OCI-LY3 (cell line): ENCODE results near the gene MIPOL1.
A peak's percentile ranks its signal among the peaks of the same experiment; 100 is the strongest.

Experiments used
- H2AFZ ChIP-seq: fragments of 200-600, 300-600 bp; shearing (Covaris generic); 2 replicates; pipeline ENCODE4 v1.6.0; 2014; ENCODE audit warnings: antibody characterized with exemption, low read depth, low read length
- H3K27ac ChIP-seq: fragments of 200-600, 300-600 bp; sonication (generic); 2 replicates; pipeline ENCODE4 v1.5.1; 2014; ENCODE audit warnings: mild to moderate bottlenecking, low read length, moderate library complexity, mixed read lengths
- H3K27me3 ChIP-seq: fragments of 200-600, 300-600 bp; sonication (generic); 2 replicates; pipeline ENCODE4 v1.6.1; 2014; ENCODE audit warnings: low read depth, low read length, mixed read lengths
- H3K36me3 ChIP-seq: fragments of 200-600, 300-600 bp; sonication (generic); replicated peaks from 2 replicates; pipeline ENCODE3; 2014; ENCODE audit warnings: low read depth, low read length, mixed read lengths
- H3K4me1 ChIP-seq: fragments of 300-600, 200-600 bp; sonication (generic); 2 replicates; pipeline ENCODE4 v1.6.1; 2014; ENCODE audit warnings: low read length, mixed read lengths
- H3K4me2 ChIP-seq: fragments of 200-600, 300-600 bp; sonication (generic); 2 replicates; pipeline ENCODE4 v1.6.1; 2014; ENCODE audit warnings: low read length, mixed read lengths
- H3K4me3 ChIP-seq: fragments of 300-600, 200-600 bp; sonication (generic); 2 replicates; pipeline ENCODE4 v1.5.1; 2014; ENCODE audit warnings: antibody characterized with exemption, mild to moderate bottlenecking, low read length, moderate library complexity
- H3K79me2 ChIP-seq: fragments of 300-600, 200-600 bp; shearing (Covaris generic); 2 replicates; pipeline ENCODE4 v1.6.1; 2014; ENCODE audit warnings: mild to moderate bottlenecking, low read length, mixed read lengths
- H3K9ac ChIP-seq: fragments of 300-600, 200-600 bp; shearing (Covaris generic); 2 replicates; pipeline ENCODE4 v1.6.0; 2014; ENCODE audit warnings: mild to moderate bottlenecking, low read length, moderate library complexity
- H3K9me3 ChIP-seq: fragments of 200-600, 300-600 bp; shearing (Covaris generic); 2 replicates; pipeline ENCODE4 v1.6.1; 2014; ENCODE audit warnings: low read length, mixed read lengths; ENCODE audit not compliant: insufficient read depth
- H4K20me1 ChIP-seq: fragments of 200-600, 300-600 bp; sonication (generic); 2 replicates; pipeline ENCODE4 v1.6.1; 2016; ENCODE audit warnings: low read length, mixed read lengths; ENCODE audit not compliant: insufficient read depth
- EZH2phosphoT487 ChIP-seq: fragments of 200-600 bp; shearing (Covaris generic); IDR thresholded peaks from 2 replicates; pipeline ENCODE4 v1.6.1; 2018; ENCODE audit warnings: antibody characterized with exemption, mixed run types, low read depth
- TF ChIP-seq, protein P1 (sequence below): fragments of 200-600, 300-600 bp; sonication (generic); IDR thresholded peaks from 2 replicates; pipeline ENCODE4 v1.5.1; 2014; ENCODE audit warnings: antibody characterized with exemption, low read length, low read depth

The MIPOL1 gene

DNA sequence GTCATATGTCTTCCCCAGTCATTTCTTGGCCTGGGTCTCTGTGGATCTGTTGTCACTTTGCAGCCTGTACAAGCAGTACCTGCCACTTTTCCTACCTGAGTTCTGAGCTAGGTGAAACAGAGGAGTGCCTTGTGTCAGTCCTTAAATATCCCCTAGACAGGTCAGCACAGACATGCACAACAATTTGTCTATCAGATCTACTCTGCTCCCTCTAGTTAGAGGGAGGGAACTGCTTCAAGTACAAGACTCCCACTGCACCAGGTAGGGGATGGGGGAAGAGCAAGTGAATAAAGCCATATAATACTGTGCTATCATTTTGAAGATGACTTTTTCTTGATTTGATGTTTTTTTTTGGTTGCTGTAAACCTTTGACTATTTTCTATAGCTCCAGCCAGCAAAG, 39.4 kb downstream of the MIPOL1 start:
- H2AFZ ChIP-seq, result no peak overlapping the region
- H3K4me3 ChIP-seq, result no peak overlapping the region
- H3K27ac ChIP-seq, result no peak overlapping the region
- no peak overlapping the region for H3K4me2 ChIP-seq
- H3K36me3 ChIP-seq, result no peaks in the 10 kb centered on the region
- H3K79me2 ChIP-seq, result no peaks in the 10 kb centered on the region
- H3K27me3 ChIP-seq, result no peaks in the 10 kb centered on the region
- no peaks in the 10 kb centered on the region for H4K20me1 ChIP-seq
- no peak overlapping the region for H3K9ac ChIP-seq
- H3K4me1 ChIP-seq, result no peaks in the 10 kb centered on the region
- TF ChIP-seq, protein P1, sequence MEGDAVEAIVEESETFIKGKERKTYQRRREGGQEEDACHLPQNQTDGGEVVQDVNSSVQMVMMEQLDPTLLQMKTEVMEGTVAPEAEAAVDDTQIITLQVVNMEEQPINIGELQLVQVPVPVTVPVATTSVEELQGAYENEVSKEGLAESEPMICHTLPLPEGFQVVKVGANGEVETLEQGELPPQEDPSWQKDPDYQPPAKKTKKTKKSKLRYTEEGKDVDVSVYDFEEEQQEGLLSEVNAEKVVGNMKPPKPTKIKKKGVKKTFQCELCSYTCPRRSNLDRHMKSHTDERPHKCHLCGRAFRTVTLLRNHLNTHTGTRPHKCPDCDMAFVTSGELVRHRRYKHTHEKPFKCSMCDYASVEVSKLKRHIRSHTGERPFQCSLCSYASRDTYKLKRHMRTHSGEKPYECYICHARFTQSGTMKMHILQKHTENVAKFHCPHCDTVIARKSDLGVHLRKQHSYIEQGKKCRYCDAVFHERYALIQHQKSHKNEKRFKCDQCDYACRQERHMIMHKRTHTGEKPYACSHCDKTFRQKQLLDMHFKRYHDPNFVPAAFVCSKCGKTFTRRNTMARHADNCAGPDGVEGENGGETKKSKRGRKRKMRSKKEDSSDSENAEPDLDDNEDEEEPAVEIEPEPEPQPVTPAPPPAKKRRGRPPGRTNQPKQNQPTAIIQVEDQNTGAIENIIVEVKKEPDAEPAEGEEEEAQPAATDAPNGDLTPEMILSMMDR, result no peak
- no peak for TF ChIP-seq EZH2phosphoT487
- no peaks in the 10 kb centered on the region for H3K9me3 ChIP-seq

DNA sequence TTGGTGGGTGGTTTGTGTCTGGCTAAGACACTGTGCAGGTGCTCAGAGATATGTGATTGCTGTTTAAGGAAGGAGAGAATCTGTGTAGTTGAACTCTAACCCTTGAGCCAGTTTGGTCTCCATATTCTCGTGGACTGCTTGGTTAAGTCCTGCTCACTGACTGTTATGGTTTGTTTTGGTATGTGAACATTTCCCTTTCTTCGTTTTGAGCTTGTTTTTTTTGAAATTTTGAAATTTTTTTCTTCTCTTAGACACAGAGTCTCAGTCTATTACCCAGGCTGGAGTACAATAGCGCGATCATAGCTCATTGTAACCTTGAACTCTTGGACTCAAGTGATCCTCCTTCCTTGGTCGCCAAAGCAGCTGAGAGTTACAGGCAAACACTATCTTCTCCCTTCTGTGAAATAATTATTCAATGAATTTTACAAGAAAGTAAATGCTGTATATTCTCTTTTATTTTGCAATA, 40.0 kb downstream of the MIPOL1 start:
- Histone ChIP-seq H4K20me1 (no peaks in the 10 kb centered on the region), H3K27ac (no peak overlapping the region), H3K4me2 (no peak overlapping the region), H3K27me3 (no peaks in the 10 kb centered on the region), H3K79me2 (no peaks in the 10 kb centered on the region), H3K9ac (no peak overlapping the region), H3K9me3 (no peaks in the 10 kb centered on the region), H3K4me3 (no peak overlapping the region), H3K4me1 (no peaks in the 10 kb centered on the region), H3K36me3 (no peaks in the 10 kb centered on the region), H2AFZ (no peak overlapping the region)
- TF ChIP-seq, protein P1, result no peak
- TF ChIP-seq EZH2phosphoT487, result no peak

DNA sequence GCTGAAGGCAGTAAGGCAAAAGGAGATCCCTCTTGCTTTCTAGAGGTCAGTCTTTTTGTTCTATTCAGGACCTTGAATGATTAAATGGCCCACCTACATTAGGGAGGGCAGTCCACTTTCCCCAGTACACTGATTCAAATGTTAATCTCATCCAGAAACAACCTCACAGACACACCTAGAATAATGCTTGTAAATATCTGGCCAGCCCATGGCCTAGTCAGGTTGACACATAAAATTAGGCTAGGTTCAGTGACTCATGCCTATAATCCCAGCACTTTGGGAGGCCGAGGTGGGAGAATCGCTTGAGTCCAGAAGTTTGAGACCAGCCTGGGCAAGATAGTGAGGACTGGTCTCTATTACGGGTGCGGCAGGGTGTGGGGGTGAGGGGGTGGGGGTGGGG, 43.5 kb downstream of the MIPOL1 start:
- Histone ChIP-seq H3K79me2 (no peaks in the 10 kb centered on the region), H3K9ac (no peak overlapping the region), H4K20me1 (no peaks in the 10 kb centered on the region), H2AFZ (no peak overlapping the region), H3K36me3 (no peaks in the 10 kb centered on the region), H3K4me3 (no peak overlapping the region), H3K4me1 (no peaks in the 10 kb centered on the region), H3K27me3 (no peaks in the 10 kb centered on the region), H3K4me2 (no peak overlapping the region), H3K9me3 (no peaks in the 10 kb centered on the region), H3K27ac (no peak overlapping the region)
- TF ChIP-seq, protein P1, result no peak
- TF ChIP-seq EZH2phosphoT487, result no peak

DNA sequence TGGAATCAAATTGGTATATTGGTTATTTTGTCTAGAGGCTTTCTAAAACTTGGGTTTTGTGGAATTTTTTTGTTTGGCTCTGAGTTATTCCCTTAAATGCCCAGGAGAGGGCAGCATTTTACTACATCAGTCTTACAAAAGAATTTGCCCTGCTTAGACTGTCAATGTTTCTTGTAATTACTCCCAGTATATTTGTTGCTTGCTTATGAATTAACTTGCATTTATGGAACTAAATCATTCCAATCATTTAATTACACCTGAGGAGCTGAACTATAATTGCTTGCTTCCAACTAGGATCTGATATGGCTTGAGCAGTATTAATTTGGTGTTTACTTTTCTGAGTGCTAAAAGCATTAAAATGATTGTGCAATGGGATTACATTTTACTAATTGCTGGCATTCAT, 48.7 kb downstream of the MIPOL1 start:
- Histone ChIP-seq H3K4me2 (no peak overlapping the region), H3K9ac (no peak overlapping the region), H3K4me3 (no peak overlapping the region), H4K20me1 (no peaks in the 10 kb centered on the region), H3K4me1 (no peaks in the 10 kb centered on the region), H3K36me3 (no peaks in the 10 kb centered on the region), H3K27ac (no peak overlapping the region), H3K79me2 (no peaks in the 10 kb centered on the region), H2AFZ (no peak overlapping the region), H3K27me3 (0 out of 2 replicates have a peak, but pooled peaks cover 3% of the 10 kb centered on the region), H3K9me3 (no peaks in the 10 kb centered on the region)
- no peak for TF ChIP-seq EZH2phosphoT487
- TF ChIP-seq, protein P1, result peak; percentile 75
